H1 (cell line): ENCODE measurements around the gene NDUFA8. TPM values are rescaled to one million over a fixed set of nuclear protein-coding genes. Genes with fewer than 3 reads are reported as not detected.

ENCODE experiments used
- CTCF ChIA-PET: fragments of 300-600 bp; sonication (Branson Sonifier 250); formaldehyde crosslinking; loops from one replicate; lab custom pipeline; 2021; ENCODE audit not compliant: partially characterized antibody; lab: Charles Lee
- POLR2A ChIA-PET: fragments of 300-600 bp; sonication (Branson Sonifier 250); formaldehyde crosslinking; loops from one replicate; lab custom pipeline; 2021; ENCODE audit warnings: inconsistent platforms; ENCODE audit not compliant: partially characterized antibody; lab: Charles Lee
- DNase-seq, 2 experiments: peaks; one replicate each; pipeline versions ENCODE4 v3.0.0 to v3.0.0-alpha.2; 2010 to 2022; ENCODE audit warnings: low spot score in 2 of 2, low read depth in 1 of 2, mixed read lengths in 1 of 2
- FAIRE-seq: peaks from 2 replicates; lab custom pipeline; 2011; peaks lifted over from hg19 to GRCh38; lab: Jason Lieb, UNC
- H2AFZ ChIP-seq: 2 replicates; pipeline ENCODE4 v1.8.1; 2012; ENCODE audit warnings: low read length, inconsistent platforms
- H2AK5ac ChIP-seq: 2 replicates; pipeline ENCODE4 v1.6.1; 2013; ENCODE audit warnings: low read depth, low read length
- H2BK120ac ChIP-seq: replicated peaks from 2 replicates; pipeline ENCODE3; 2013; ENCODE audit warnings: low read depth, low read length, inconsistent platforms
- H2BK12ac ChIP-seq: 2 replicates; pipeline ENCODE4 v1.6.1; 2013; ENCODE audit warnings: low read depth, low read length
- H2BK15ac ChIP-seq: 2 replicates; pipeline ENCODE4 v1.6.1; 2013; ENCODE audit warnings: low read length
- H2BK20ac ChIP-seq: 2 replicates; pipeline ENCODE4 v1.6.1; 2013; ENCODE audit warnings: low read length
- H2BK5ac ChIP-seq: 2 replicates; pipeline ENCODE4 v1.6.1; 2013; ENCODE audit warnings: low read depth, low read length
- H3K14ac ChIP-seq: 2 replicates; pipeline ENCODE4 v1.6.1; 2013; ENCODE audit warnings: inconsistent platforms; ENCODE audit not compliant: insufficient read length
- H3K18ac ChIP-seq: 2 replicates; pipeline ENCODE4 v1.6.1; 2013; ENCODE audit warnings: low read length; ENCODE audit errors: extremely low read depth
- H3K23ac ChIP-seq: 2 replicates; pipeline ENCODE4 v1.6.1; 2013; ENCODE audit warnings: inconsistent platforms; ENCODE audit not compliant: insufficient read length
- H3K23me2 ChIP-seq: 2 replicates; pipeline ENCODE4 v1.6.1; 2013; ENCODE audit warnings: low read depth, low read length
- H3K27ac ChIP-seq: 2 replicates; pipeline ENCODE4 v1.6.1; 2011; ENCODE audit warnings: low read depth, low read length, inconsistent platforms
- H3K27me3 ChIP-seq, 4 experiments: replicated peaks in 1 of 4; 1 replicate in 1 of 4; 2 replicates in 3 of 4; pipeline versions ENCODE4 v1.6.1 to v1.8.1; 2011 to 2013; ENCODE audit warnings: low read length in 3 of 4, mild to moderate bottlenecking in 3 of 4, inconsistent platforms in 2 of 4, mixed read lengths in 2 of 4, moderate library complexity in 1 of 4; ENCODE audit not compliant: control insufficient read depth in 3 of 4, insufficient read depth in 3 of 4; ENCODE audit errors: extremely low read depth in 1 of 4
- H3K36me3 ChIP-seq, 4 experiments: 2 replicates each; pipeline versions ENCODE4 v1.6.1 to v1.8.1; 2011 to 2013; ENCODE audit warnings: mild to moderate bottlenecking in 4 of 4, low read length in 3 of 4, moderate library complexity in 2 of 4, control low read depth in 1 of 4, inconsistent platforms in 1 of 4; ENCODE audit not compliant: insufficient read depth in 4 of 4, control insufficient read depth in 2 of 4
- H3K4ac ChIP-seq: replicated peaks from 2 replicates; pipeline ENCODE3; 2013; ENCODE audit warnings: low read length, low read depth, mixed read lengths, inconsistent platforms; ENCODE audit not compliant: insufficient read length
- H3K4me1 ChIP-seq, 4 experiments: replicated peaks in 1 of 4; 1 replicate in 1 of 4; 2 replicates in 3 of 4; pipeline versions ENCODE4 v1.6.1 to v1.8.1; 2011 to 2013; ENCODE audit warnings: low read length in 3 of 4, inconsistent platforms in 2 of 4, mixed read lengths in 1 of 4; ENCODE audit not compliant: insufficient read depth in 4 of 4, control insufficient read depth in 3 of 4
- H3K4me2 ChIP-seq, 2 experiments: 2 replicates each; pipeline versions ENCODE4 v1.6.1 to v1.8.1; 2011 to 2013; ENCODE audit warnings: low read depth in 2 of 2, low read length in 2 of 2, control low read depth in 1 of 2, inconsistent platforms in 1 of 2, mild to moderate bottlenecking in 1 of 2; ENCODE audit not compliant: insufficient read depth in 1 of 2
- H3K4me3 ChIP-seq, 4 experiments: fragments of 200-600, 300-600 bp in 1 of 4; sonication (generic), shearing (Covaris generic), sonication (Bioruptor Twin) in 1 of 4; 2 replicates each; pipeline versions ENCODE4 v1.5.1 to v1.8.1; 2011 to 2016; ENCODE audit warnings: low read length in 4 of 4, low read depth in 3 of 4, control low read depth in 2 of 4, inconsistent platforms in 2 of 4, mild to moderate bottlenecking in 2 of 4, mixed read lengths in 1 of 4, moderate library complexity in 1 of 4; ENCODE audit not compliant: insufficient read depth in 2 of 4; ENCODE audit errors: extremely low read depth in 1 of 4
- H3K56ac ChIP-seq: replicated peaks from 2 replicates; pipeline ENCODE3; 2013; ENCODE audit warnings: low read depth, mild to moderate bottlenecking, mixed read lengths, low read length, inconsistent platforms; ENCODE audit not compliant: insufficient read length
- H3K79me1 ChIP-seq: 2 replicates; pipeline ENCODE4 v1.6.1; 2013; ENCODE audit warnings: low read depth, low read length, control low read depth
- H3K79me2 ChIP-seq, 2 experiments: 2 replicates each; pipeline versions ENCODE4 v1.6.1 to v1.8.1; 2012 to 2013; ENCODE audit warnings: low read length in 2 of 2, mild to moderate bottlenecking in 2 of 2, inconsistent platforms in 1 of 2; ENCODE audit not compliant: insufficient read depth in 2 of 2, control insufficient read depth in 1 of 2
- H3K9ac ChIP-seq, 4 experiments: replicated peaks in 1 of 4; 1 replicate in 1 of 4; 2 replicates in 3 of 4; pipeline versions ENCODE4 v1.6.1 to v1.8.1; 2011 to 2013; ENCODE audit warnings: low read depth in 3 of 4, low read length in 3 of 4, control low read depth in 2 of 4, mild to moderate bottlenecking in 2 of 4, moderate library complexity in 2 of 4, inconsistent platforms in 1 of 4; ENCODE audit errors: extremely low read depth in 1 of 4
- H3K9me3 ChIP-seq, 2 experiments: 2 replicates each; pipeline versions ENCODE4 v1.6.1 to v1.8.1; 2012 to 2013; ENCODE audit warnings: mild to moderate bottlenecking in 2 of 2, moderate library complexity in 2 of 2, control low read depth in 1 of 2, inconsistent platforms in 1 of 2, low read depth in 1 of 2, low read length in 1 of 2, mixed read lengths in 1 of 2; ENCODE audit not compliant: insufficient read depth in 2 of 2
- H4K20me1 ChIP-seq, 2 experiments: replicated peaks in 1 of 2; 2 replicates each; pipeline versions ENCODE3 to v1.8.1; 2011 to 2013; ENCODE audit warnings: inconsistent platforms in 2 of 2, low read length in 2 of 2, mild to moderate bottlenecking in 1 of 2; ENCODE audit not compliant: insufficient read depth in 2 of 2, control insufficient read depth in 1 of 2
- H4K5ac ChIP-seq: 2 replicates; pipeline ENCODE4 v1.6.1; 2013; ENCODE audit warnings: low read length, low read depth, mixed read lengths, inconsistent platforms; ENCODE audit not compliant: insufficient read length
- H4K8ac ChIP-seq: 2 replicates; pipeline ENCODE4 v1.8.0; 2013; ENCODE audit warnings: mild to moderate bottlenecking, moderate library complexity, low read length, inconsistent platforms; ENCODE audit not compliant: insufficient read depth; ENCODE audit errors: extremely low read depth
- H4K91ac ChIP-seq: replicated peaks from 2 replicates; pipeline ENCODE3; 2013; ENCODE audit warnings: low read length, mixed read lengths, inconsistent platforms; ENCODE audit not compliant: insufficient read length
- CBX8 ChIP-seq: fragments of 300-800, 300-1000 bp; sonication (generic); IDR thresholded peaks from 2 replicates; pipeline ENCODE4 v1.7.1; 2016; ENCODE audit warnings: low read depth, low read length, borderline replicate concordance
- CHD2 ChIP-seq: IDR thresholded peaks from 2 replicates; pipeline ENCODE4 v1.6.1; 2012; ENCODE audit warnings: low read length, improper control_type of control experiment
- WGBS, 2 experiments: shearing (Covaris generic) in 1 of 2; methylation state at CpG; one replicate each; pipeline versions ENCODE4 v1.1.6 to v1.1.7; 2013 to 2015; ENCODE audit warnings: low lambda C conversion rate in 2 of 2, mixed read lengths in 2 of 2, inconsistent platforms in 1 of 2, low coverage in 1 of 2, missing lambda C conversion rate in 1 of 2; ENCODE audit not compliant: insufficient replicate concordance in 2 of 2, insufficient coverage in 1 of 2, insufficient read length in 1 of 2; ENCODE audit errors: extremely low coverage in 1 of 2, missing lambda C conversion rate in 1 of 2; 5-methylcytosine and 5-hydroxymethylcytosine counted together
- polyA plus RNA-seq, 7 experiments: library from polyadenylated mRNA; depleted of rRNA in 3 of 7; stranded (reverse) in 5 of 7; unstranded in 2 of 7; fragments of >200 nt in 5 of 7; fragments of 200-250 nt in 2 of 7; gene quantifications; 1 replicate in 5 of 7; 2 replicates in 1 of 7; 4 replicates in 1 of 7; pipeline versions ENCODE4 v1.2.1 to v1.2.3, GENCODE V29; 2011 to 2013; ENCODE audit warnings: missing spikeins in 2 of 7, mixed read lengths in 2 of 7
- total RNA-seq: library from RNA; stranded (reverse); fragmentation: NEBNext Ultra II Directional; extraction: Animal tissue kit (Norgen Biotek cat#: 25700); gene quantifications from 2 replicates; pipeline ENCODE4 v1.2.1, GENCODE V29; 2021
- TF ChIP-seq, protein P1 (sequence below): IDR thresholded peaks from 2 replicates; pipeline ENCODE4 v1.6.1; 2011; ENCODE audit warnings: low read length, improper control_type of control experiment
- TF ChIP-seq, protein P2 (sequence below): IDR thresholded peaks from 2 replicates; pipeline ENCODE4 v1.6.1; 2012; ENCODE audit warnings: low read length, inconsistent platforms

The NDUFA8 gene
- total and polyA plus RNA-seq, 2 of the 8 experiments (the other 6 are each of a cell fraction or from before 2014, with no cell fraction given), result 61.0 to 73.8 TPM

DNA sequence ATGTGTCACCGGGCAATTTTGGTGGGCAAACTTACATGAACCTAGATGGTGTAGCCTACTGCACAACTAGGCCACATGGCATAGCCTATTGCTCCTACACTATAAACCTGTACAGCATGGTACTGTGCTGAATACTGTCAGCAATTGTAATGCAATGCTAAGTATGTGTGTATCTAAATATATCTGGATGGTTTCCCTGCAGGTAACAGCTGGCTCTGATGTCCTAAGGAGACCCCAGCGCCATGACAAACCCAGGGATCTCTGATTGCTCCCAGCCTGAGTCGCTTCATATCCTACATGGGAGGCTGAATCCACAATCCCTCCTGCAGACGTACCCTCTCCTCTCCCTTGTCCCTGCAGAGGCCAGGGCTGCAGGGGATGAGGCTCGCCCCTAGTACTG is 39.9 kb downstream of the NDUFA8 start:
- TF ChIP-seq CHD2 (no peak), CBX8 (no peak)
- TF ChIP-seq, protein P1, sequence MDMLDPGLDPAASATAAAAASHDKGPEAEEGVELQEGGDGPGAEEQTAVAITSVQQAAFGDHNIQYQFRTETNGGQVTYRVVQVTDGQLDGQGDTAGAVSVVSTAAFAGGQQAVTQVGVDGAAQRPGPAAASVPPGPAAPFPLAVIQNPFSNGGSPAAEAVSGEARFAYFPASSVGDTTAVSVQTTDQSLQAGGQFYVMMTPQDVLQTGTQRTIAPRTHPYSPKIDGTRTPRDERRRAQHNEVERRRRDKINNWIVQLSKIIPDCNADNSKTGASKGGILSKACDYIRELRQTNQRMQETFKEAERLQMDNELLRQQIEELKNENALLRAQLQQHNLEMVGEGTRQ, result no peak
- TF ChIP-seq, protein P2, sequence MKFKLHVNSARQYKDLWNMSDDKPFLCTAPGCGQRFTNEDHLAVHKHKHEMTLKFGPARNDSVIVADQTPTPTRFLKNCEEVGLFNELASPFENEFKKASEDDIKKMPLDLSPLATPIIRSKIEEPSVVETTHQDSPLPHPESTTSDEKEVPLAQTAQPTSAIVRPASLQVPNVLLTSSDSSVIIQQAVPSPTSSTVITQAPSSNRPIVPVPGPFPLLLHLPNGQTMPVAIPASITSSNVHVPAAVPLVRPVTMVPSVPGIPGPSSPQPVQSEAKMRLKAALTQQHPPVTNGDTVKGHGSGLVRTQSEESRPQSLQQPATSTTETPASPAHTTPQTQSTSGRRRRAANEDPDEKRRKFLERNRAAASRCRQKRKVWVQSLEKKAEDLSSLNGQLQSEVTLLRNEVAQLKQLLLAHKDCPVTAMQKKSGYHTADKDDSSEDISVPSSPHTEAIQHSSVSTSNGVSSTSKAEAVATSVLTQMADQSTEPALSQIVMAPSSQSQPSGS, result no peak
- Histone ChIP-seq H2AK5ac (no peak overlapping the region), H3K14ac (no peak overlapping the region), H2BK5ac (no peak overlapping the region), H3K36me3 (no peaks in the 10 kb centered on the region), H4K20me1 (no peaks in the 10 kb centered on the region), H3K27me3 (no peaks in the 10 kb centered on the region), H3K23me2 (no peaks in the 10 kb centered on the region), H4K5ac (no peak overlapping the region), H4K91ac (no peak overlapping the region), H3K4me1 (peaks cover 8 to 14% (median 11%) of the 10 kb centered on the region in 4 experiments), H3K4me2 (no peak overlapping the region), H2BK120ac (no peak overlapping the region), H2AFZ (no peak overlapping the region), H3K79me1 (no peaks in the 10 kb centered on the region), H2BK20ac (no peak overlapping the region), H3K9ac (no peak overlapping the region), H3K27ac (no peak overlapping the region), H3K9me3 (no peaks in the 10 kb centered on the region), H2BK15ac (no peak overlapping the region), H3K4ac (no peak overlapping the region), H2BK12ac (no peak overlapping the region), H3K4me3 (no peak overlapping the region), H4K8ac (no peak overlapping the region), H3K18ac (no peak overlapping the region), H3K56ac (no peak overlapping the region), H3K23ac (no peak overlapping the region), H3K79me2 (no peaks in the 10 kb centered on the region)
- CTCF ChIA-PET, result interaction anchor here (1.0 to 15.6 kb wide), 8 partner anchors 8 to 248 kb away, joined by 3 to 544 read pairs (median 139); partner anchors contain the start of gene TTLL11
- WGBS, 2 experiments, result 76% methylated on average over 5 of the region's 5 CpGs; no CpG with 5 or more reads in 1 of the 2 experiments
- POLR2A ChIA-PET, result no interaction called here
- FAIRE-seq, result no peak
- no peak for DNase-seq
